Measurements from ENCODE around the gene CBX5. TPM values are rescaled to one million over a fixed set of nuclear protein-coding genes. Genes with fewer than 3 reads are reported as not detected.

The CBX5 gene
- total RNA-seq, 1 experiment from 2014 or later, result 41.0 TPM

- DNase-seq, result no peak
- Histone ChIP-seq H4K20me1 (ENCODE audit: insufficient read depth, low read depth, low read length) (peaks cover 28% of the 10 kb centered on the region), H3K4me3 (ENCODE audit: low read length) (peak overlapping the region; percentile 96), H3K27ac (ENCODE audit: low read length) (peak overlapping the region; percentile 92), H3K9me3 (ENCODE audit: low read length) (no peaks in the 10 kb centered on the region), H2AFZ (ENCODE audit: low read length) (no peak overlapping the region), H3K9ac (ENCODE audit: low read length) (peak overlapping the region; percentile 94), H3K27me3 (ENCODE audit: low read length) (no peaks in the 10 kb centered on the region), H3K36me3 (ENCODE audit: insufficient read depth, low read length) (peaks cover 56% of the 10 kb centered on the region), H3K9me2 (replicated peaks; ENCODE audit: insufficient read depth, low read length) (no peaks in the 10 kb centered on the region), H3K4me1 (ENCODE audit: low read length) (peaks cover 43% of the 10 kb centered on the region), H3K79me2 (ENCODE audit: low read length) (peaks cover 72% of the 10 kb centered on the region), H3K4me2 (ENCODE audit: low read depth, low read length, poor library complexity, severe bottlenecking) (peak overlapping the region; percentile 88)
Measured at GRCh38 chr12:54279227-54279631, 693 bp downstream of the CBX5 start.

GRCh38 chr12:54277823-54278276, 2.1 kb downstream of the CBX5 start:
- Histone ChIP-seq H3K9me3 (ENCODE audit: low read length) (no peaks in the 10 kb centered on the region), H3K27ac (ENCODE audit: low read length) (peak overlapping the region; percentile 92), H3K4me2 (ENCODE audit: low read depth, low read length, poor library complexity, severe bottlenecking) (peak overlapping the region; percentile 88), H3K9me2 (replicated peaks; ENCODE audit: insufficient read depth, low read length) (no peaks in the 10 kb centered on the region), H3K36me3 (ENCODE audit: insufficient read depth, low read length) (peaks cover 52% of the 10 kb centered on the region), H3K79me2 (ENCODE audit: low read length) (peaks cover 70% of the 10 kb centered on the region), H2AFZ (ENCODE audit: low read length) (no peak overlapping the region), H3K4me3 (ENCODE audit: low read length) (peak overlapping the region; percentile 96; the same call in 1 of the 2 replicates), H4K20me1 (ENCODE audit: insufficient read depth, low read depth, low read length) (peaks cover 14% of the 10 kb centered on the region), H3K27me3 (ENCODE audit: low read length) (no peaks in the 10 kb centered on the region), H3K9ac (ENCODE audit: low read length) (peak overlapping the region; percentile 94), H3K4me1 (ENCODE audit: low read length) (peaks cover 29% of the 10 kb centered on the region)
- DNase-seq, result no peak

- Histone ChIP-seq H3K9me3 (ENCODE audit: low read length) (no peaks in the 10 kb centered on the region), H3K4me1 (ENCODE audit: low read length) (peaks cover 15% of the 10 kb centered on the region)
Measured at GRCh38 chr12:54276368-54276767, 3.6 kb downstream of the CBX5 start.

GRCh38 chr12:54273981-54274380, 5.9 kb downstream of the CBX5 start:
- no peak for DNase-seq
- Histone ChIP-seq H3K27me3 (ENCODE audit: low read length) (no peaks in the 10 kb centered on the region), H3K4me3 (ENCODE audit: low read length) (no peak overlapping the region), H3K79me2 (ENCODE audit: low read length) (peaks cover 45% of the 10 kb centered on the region), H2AFZ (ENCODE audit: low read length) (no peak overlapping the region), H3K9ac (ENCODE audit: low read length) (no peak overlapping the region), H4K20me1 (ENCODE audit: insufficient read depth, low read depth, low read length) (no peaks in the 10 kb centered on the region; the same call in 1 of the 2 replicates), H3K36me3 (ENCODE audit: insufficient read depth, low read length) (peaks cover 25% of the 10 kb centered on the region; the same call in 1 of the 2 replicates), H3K9me3 (ENCODE audit: low read length) (no peaks in the 10 kb centered on the region), H3K4me1 (ENCODE audit: low read length) (peaks cover 13% of the 10 kb centered on the region), H3K9me2 (replicated peaks; ENCODE audit: insufficient read depth, low read length) (no peaks in the 10 kb centered on the region), H3K4me2 (ENCODE audit: low read depth, low read length, poor library complexity, severe bottlenecking) (no peak overlapping the region), H3K27ac (ENCODE audit: low read length) (no peak overlapping the region)

More at GRCh38 chr12:54276368-54276767, 3.6 kb downstream of the CBX5 start:
- H3K4me2 ChIP-seq (ENCODE audit: low read depth, low read length, poor library complexity, severe bottlenecking), result no peak overlapping the region
- no peak overlapping the region for H3K4me3 ChIP-seq (ENCODE audit: low read length)
- peaks cover 62% of the 10 kb centered on the region for H3K79me2 ChIP-seq (ENCODE audit: low read length)
- no peak overlapping the region for H3K9ac ChIP-seq (ENCODE audit: low read length)
- no peaks in the 10 kb centered on the region for H3K9me2 ChIP-seq (replicated peaks; ENCODE audit: insufficient read depth, low read length)
- no peak for DNase-seq
- H2AFZ ChIP-seq (ENCODE audit: low read length), result no peak overlapping the region
- no peaks in the 10 kb centered on the region for H3K27me3 ChIP-seq (ENCODE audit: low read length)
- H3K27ac ChIP-seq (ENCODE audit: low read length), result no peak overlapping the region
- peaks cover 7% of the 10 kb centered on the region for H4K20me1 ChIP-seq (ENCODE audit: insufficient read depth, low read depth, low read length)
- peaks cover 37% of the 10 kb centered on the region for H3K36me3 ChIP-seq (ENCODE audit: insufficient read depth, low read length)

- Histone ChIP-seq H3K79me2 (ENCODE audit: low read length) (peaks cover 31% of the 10 kb centered on the region), H3K4me2 (ENCODE audit: low read depth, low read length, poor library complexity, severe bottlenecking) (no peak overlapping the region), H3K4me3 (ENCODE audit: low read length) (no peak overlapping the region), H4K20me1 (ENCODE audit: insufficient read depth, low read depth, low read length) (no peaks in the 10 kb centered on the region; the same call in 1 of the 2 replicates), H3K27ac (ENCODE audit: low read length) (peak overlapping the region; percentile 20; the same call in 1 of the 2 replicates), H3K27me3 (ENCODE audit: low read length) (no peaks in the 10 kb centered on the region), H3K9me2 (replicated peaks; ENCODE audit: insufficient read depth, low read length) (no peaks in the 10 kb centered on the region), H3K9ac (ENCODE audit: low read length) (no peak overlapping the region), H3K9me3 (ENCODE audit: low read length) (no peaks in the 10 kb centered on the region), H3K36me3 (ENCODE audit: insufficient read depth, low read length) (peaks cover 11% of the 10 kb centered on the region; the same call in 1 of the 2 replicates), H3K4me1 (ENCODE audit: low read length) (no peaks in the 10 kb centered on the region), H2AFZ (ENCODE audit: low read length) (no peak overlapping the region)
- DNase-seq, result no peak
Measured at GRCh38 chr12:54272214-54272613, 7.7 kb downstream of the CBX5 start.

GRCh38 chr12:54270345-54270744, 9.6 kb downstream of the CBX5 start:
- Histone ChIP-seq H3K4me2 (ENCODE audit: low read depth, low read length, poor library complexity, severe bottlenecking) (no peak overlapping the region), H3K4me3 (ENCODE audit: low read length) (no peak overlapping the region), H3K36me3 (ENCODE audit: insufficient read depth, low read length) (peaks cover 11% of the 10 kb centered on the region; the same call in 1 of the 2 replicates), H3K4me1 (ENCODE audit: low read length) (peaks cover 3% of the 10 kb centered on the region), H3K79me2 (ENCODE audit: low read length) (peaks cover 12% of the 10 kb centered on the region), H3K9ac (ENCODE audit: low read length) (no peak overlapping the region), H3K27me3 (ENCODE audit: low read length) (no peaks in the 10 kb centered on the region), H3K9me3 (ENCODE audit: low read length) (no peaks in the 10 kb centered on the region), H4K20me1 (ENCODE audit: insufficient read depth, low read depth, low read length) (no peaks in the 10 kb centered on the region; the same call in 1 of the 2 replicates), H2AFZ (ENCODE audit: low read length) (no peak overlapping the region), H3K9me2 (replicated peaks; ENCODE audit: insufficient read depth, low read length) (no peaks in the 10 kb centered on the region), H3K27ac (ENCODE audit: low read length) (no peak overlapping the region)
- no peak for DNase-seq

GRCh38 chr12:54266852-54267251, 13.1 kb downstream of the CBX5 start:
- H3K27ac ChIP-seq (ENCODE audit: low read length), result no peak overlapping the region
- H3K27me3 ChIP-seq (ENCODE audit: low read length), result no peaks in the 10 kb centered on the region
- no peak overlapping the region for H3K9ac ChIP-seq (ENCODE audit: low read length)
- H3K9me2 ChIP-seq (replicated peaks; ENCODE audit: insufficient read depth, low read length), result no peaks in the 10 kb centered on the region
- no peaks in the 10 kb centered on the region for H3K9me3 ChIP-seq (ENCODE audit: low read length)
- DNase-seq, result peak; percentile 40
- H3K4me3 ChIP-seq (ENCODE audit: low read length), result no peak overlapping the region
- H3K4me1 ChIP-seq (ENCODE audit: low read length), result peaks cover 19% of the 10 kb centered on the region
- no peak overlapping the region for H2AFZ ChIP-seq (ENCODE audit: low read length)
- H4K20me1 ChIP-seq (ENCODE audit: insufficient read depth, low read depth, low read length), result no peaks in the 10 kb centered on the region
- no peak overlapping the region for H3K4me2 ChIP-seq (ENCODE audit: low read depth, low read length, poor library complexity, severe bottlenecking)
- H3K36me3 ChIP-seq (ENCODE audit: insufficient read depth, low read length), result no peaks in the 10 kb centered on the region
- H3K79me2 ChIP-seq (ENCODE audit: low read length), result peaks cover 13% of the 10 kb centered on the region

- H3K4me1 ChIP-seq (ENCODE audit: low read length), result peaks cover 33% of the 10 kb centered on the region
- H3K9ac ChIP-seq (ENCODE audit: low read length), result no peak overlapping the region
- no peaks in the 10 kb centered on the region for H4K20me1 ChIP-seq (ENCODE audit: insufficient read depth, low read depth, low read length)
- no peak overlapping the region for H3K4me3 ChIP-seq (ENCODE audit: low read length)
- H3K27ac ChIP-seq (ENCODE audit: low read length), result peak overlapping the region; percentile 38
- peaks cover 24% of the 10 kb centered on the region for H3K79me2 ChIP-seq (ENCODE audit: low read length)
- peak; percentile 40 for DNase-seq
- no peaks in the 10 kb centered on the region for H3K9me3 ChIP-seq (ENCODE audit: low read length)
- no peak overlapping the region for H2AFZ ChIP-seq (ENCODE audit: low read length)
- no peaks in the 10 kb centered on the region for H3K9me2 ChIP-seq (replicated peaks; ENCODE audit: insufficient read depth, low read length)
- no peak overlapping the region for H3K4me2 ChIP-seq (ENCODE audit: low read depth, low read length, poor library complexity, severe bottlenecking)
- no peaks in the 10 kb centered on the region for H3K27me3 ChIP-seq (ENCODE audit: low read length)
- H3K36me3 ChIP-seq (ENCODE audit: insufficient read depth, low read length), result no peaks in the 10 kb centered on the region
Measured at GRCh38 chr12:54265364-54265812, 14.5 kb downstream of the CBX5 start.

All from Karpas-422 (cell line).